B cell (primary cell): Measurements from ENCODE around the gene NDST4. TPM values are rescaled to one million over a fixed set of nuclear protein-coding genes. Genes with fewer than 3 reads are reported as not detected.

Source experiments
- ATAC-seq: fragments of 200-7000 bp; cut with Tn5 transposase; one replicate; pipeline ENCODE4 v1.10.0; 2021; ENCODE audit warnings: low read depth, mild to moderate bottlenecking, moderate number of reproducible peaks, moderate library complexity
- CTCF ChIA-PET: fragments of 350-600 bp; sonication (Branson Sonifier 250); formaldehyde crosslinking; loops from one replicate; lab custom pipeline; 2021; ENCODE audit warnings: antibody characterized with exemption, inconsistent platforms; lab: Charles Lee
- POLR2A ChIA-PET: fragments of 350-600 bp; sonication (Branson Sonifier 250); formaldehyde crosslinking; loops from one replicate; lab custom pipeline; 2021; ENCODE audit warnings: antibody characterized with exemption; lab: Charles Lee
- DNase-seq: peaks from one replicate; pipeline ENCODE4 v3.0.0; 2013
- H2AFZ ChIP-seq: 2 replicates; pipeline ENCODE4 v1.6.1; 2012; ENCODE audit warnings: mild to moderate bottlenecking, low read depth, low read length; ENCODE audit not compliant: insufficient read depth, poor library complexity, severe bottlenecking
- H3K27ac ChIP-seq, 2 donors: 1 replicate in 1 of 2; 2 replicates in 1 of 2; pipeline ENCODE4 v1.5.1; 2012 to 2013; ENCODE audit warnings: low read length in 2 of 2, mild to moderate bottlenecking in 2 of 2, moderate library complexity in 1 of 2
- H3K27me3 ChIP-seq, 4 experiments: fragments of 200-600 bp in 1 of 4; sonication (generic) in 1 of 4; replicated peaks in 1 of 4; 1 replicate in 2 of 4; 2 replicates in 2 of 4; pipeline versions ENCODE4 v1.6.1 to v1.7.0; 2013 to 2016; ENCODE audit warnings: low read length in 3 of 4, mild to moderate bottlenecking in 2 of 4, mixed read lengths in 1 of 4, moderate library complexity in 1 of 4; ENCODE audit not compliant: insufficient read depth in 4 of 4, control insufficient read depth in 3 of 4; ENCODE audit errors: control extremely low read depth in 1 of 4
- H3K36me3 ChIP-seq, 2 experiments: replicated peaks in 1 of 2; 1 replicate in 1 of 2; 2 replicates in 1 of 2; pipeline versions ENCODE4 v1.6.1 to v1.7.1; 2013; ENCODE audit warnings: low read length in 1 of 2; ENCODE audit not compliant: insufficient read depth in 2 of 2, control insufficient read depth in 1 of 2; ENCODE audit errors: control extremely low read depth in 1 of 2, extremely low read depth in 1 of 2
- H3K4me1 ChIP-seq, 2 donors: fragments of 200-600 bp in 1 of 2; sonication (generic) in 1 of 2; 1 replicate in 1 of 2; 2 replicates in 1 of 2; pipeline versions ENCODE4 v1.5.1 to v1.6.1; 2013 to 2017; ENCODE audit warnings: low read length in 2 of 2; ENCODE audit not compliant: control insufficient read depth in 2 of 2, insufficient read depth in 2 of 2
- H3K4me2 ChIP-seq: replicated peaks from 2 replicates; pipeline ENCODE3; 2012; ENCODE audit warnings: mild to moderate bottlenecking, low read depth, low read length; ENCODE audit not compliant: poor library complexity, severe bottlenecking
- H3K4me3 ChIP-seq, 5 experiments: fragments of 200-600 bp in 1 of 5; sonication (generic) in 1 of 5; 1 replicate in 3 of 5; 2 replicates in 2 of 5; pipeline versions ENCODE4 v1.5.1 to v1.7.0; 2011 to 2016; ENCODE audit warnings: low read length in 4 of 5, mild to moderate bottlenecking in 4 of 5, low read depth in 2 of 5, control low read depth in 1 of 5, moderate library complexity in 1 of 5; ENCODE audit not compliant: insufficient read depth in 1 of 5; ENCODE audit errors: control extremely low read depth in 1 of 5, extremely low read depth in 1 of 5
- H3K79me2 ChIP-seq: fragments of 200-600 bp; sonication (generic); one replicate; pipeline ENCODE4 v1.6.0; 2016; ENCODE audit warnings: low read length; ENCODE audit not compliant: control insufficient read depth, insufficient read depth
- H3K9ac ChIP-seq: fragments of 200-600 bp; sonication (generic); 2 replicates; pipeline ENCODE4 v1.6.1; 2017; ENCODE audit warnings: mild to moderate bottlenecking, low read length, moderate library complexity
- H3K9me3 ChIP-seq, 3 donors: one replicate each; pipeline versions ENCODE4 v1.6.1 to v1.7.1; 2013; ENCODE audit warnings: low read length in 2 of 3; ENCODE audit not compliant: control insufficient read depth in 2 of 3, insufficient read depth in 1 of 3; ENCODE audit errors: control extremely low read depth in 1 of 3
- H4K20me1 ChIP-seq: 2 replicates; pipeline ENCODE4 v1.6.0; 2012; ENCODE audit warnings: mild to moderate bottlenecking, low read length; ENCODE audit not compliant: insufficient read depth, control insufficient read depth, poor library complexity, severe bottlenecking
- H3K27ac Mint-ChIP-seq: one replicate; pipeline ENCODE4 v1.8.0; 2021; ENCODE audit warnings: mixed read lengths
- H3K27me3 Mint-ChIP-seq: one replicate; pipeline ENCODE4 v1.8.0; 2021; ENCODE audit warnings: mixed read lengths
- H3K4me1 Mint-ChIP-seq: one replicate; pipeline ENCODE4 v1.8.0; 2021; ENCODE audit warnings: mixed read lengths
- H3K4me3 Mint-ChIP-seq: one replicate; pipeline ENCODE4 v1.8.0; 2021; ENCODE audit warnings: mixed read lengths
- H3K9me3 Mint-ChIP-seq: one replicate; pipeline ENCODE4 v1.8.0; 2022; ENCODE audit warnings: mixed read lengths; ENCODE audit not compliant: insufficient read depth
- EZH2 ChIP-seq: IDR thresholded peaks from 2 replicates; pipeline ENCODE4 v1.6.1; 2012; ENCODE audit warnings: borderline replicate concordance, low read depth, mild to moderate bottlenecking, moderate library complexity, low read length; ENCODE audit not compliant: insufficient read depth, poor library complexity, severe bottlenecking
- WGBS: methylation state at CpG from one replicate; pipeline ENCODE4 v1.1.5; 2013; ENCODE audit warnings: missing lambda C conversion rate; ENCODE audit not compliant: insufficient coverage; 5-methylcytosine and 5-hydroxymethylcytosine counted together
- intact Hi-C: fragments of 100-400 bp; cut with micrococcal nuclease; formaldehyde crosslinking; loops from one replicate; pipeline ENCODE4 v1.10.0; 2022
- polyA plus RNA-seq: library from polyadenylated mRNA; depleted of rRNA; stranded (reverse); fragments of >200 nt; gene quantifications from 2 replicates; pipeline ENCODE4 v1.2.3, GENCODE V29; 2012
- total RNA-seq, 2 donors: library from RNA; stranded (reverse); fragments of 120-200 nt in 1 of 2; gene quantifications; 1 replicate in 1 of 2; 2 replicates in 1 of 2; pipeline versions ENCODE4 v1.2.3 to v1.2.4, GENCODE V29; 2013 to 2022
- TF ChIP-seq, protein P1 (sequence below): fragments of 200-600 bp; IDR thresholded peaks from one replicate; pipeline ENCODE4 v1.8.0; 2022; ENCODE audit warnings: antibody characterized with exemption, mild to moderate bottlenecking

NDST4 gene
- total and polyA plus RNA-seq, 2 donors (not counting 1 experiment from before 2014, with no cell fraction given), result not detected

DNA sequence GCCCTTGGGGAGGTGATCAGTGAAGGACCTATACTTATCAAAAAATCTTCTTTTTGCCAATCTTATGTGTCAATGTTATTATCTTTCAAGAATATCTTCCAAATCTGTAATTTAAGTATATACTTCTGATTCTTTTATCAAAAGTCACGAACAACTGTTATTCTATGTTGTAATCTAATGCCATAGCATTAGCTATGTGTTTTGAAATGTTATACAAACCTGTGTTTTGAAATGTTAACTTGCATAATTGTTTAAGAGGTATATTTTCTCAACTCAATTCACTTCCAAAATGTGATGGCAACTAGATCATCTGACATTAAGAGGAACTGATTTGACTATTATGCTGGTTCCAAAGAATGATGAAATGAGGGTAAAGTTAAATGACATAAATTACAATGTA, 113.5 kb downstream of the NDST4 start:
- Histone ChIP-seq H3K9ac (no peak overlapping the region), H3K27me3 (no peaks in the 10 kb centered on the region), H3K4me2 (no peak overlapping the region), H2AFZ (no peak overlapping the region), H3K36me3 (no peaks in the 10 kb centered on the region), H4K20me1 (no peaks in the 10 kb centered on the region), H3K9me3 (no peaks in the 10 kb centered on the region), H3K4me3 (no peak overlapping the region), H3K27ac (no peak overlapping the region), H3K79me2 (no peaks in the 10 kb centered on the region), H3K4me1 (no peaks in the 10 kb centered on the region)
- WGBS, result no CpG with 5 or more reads among the region's 1 CpG
- ChIA-PET POLR2A (no interaction called here), CTCF (no interaction called here)
- TF ChIP-seq EZH2, result no peak
- TF ChIP-seq, protein P1, sequence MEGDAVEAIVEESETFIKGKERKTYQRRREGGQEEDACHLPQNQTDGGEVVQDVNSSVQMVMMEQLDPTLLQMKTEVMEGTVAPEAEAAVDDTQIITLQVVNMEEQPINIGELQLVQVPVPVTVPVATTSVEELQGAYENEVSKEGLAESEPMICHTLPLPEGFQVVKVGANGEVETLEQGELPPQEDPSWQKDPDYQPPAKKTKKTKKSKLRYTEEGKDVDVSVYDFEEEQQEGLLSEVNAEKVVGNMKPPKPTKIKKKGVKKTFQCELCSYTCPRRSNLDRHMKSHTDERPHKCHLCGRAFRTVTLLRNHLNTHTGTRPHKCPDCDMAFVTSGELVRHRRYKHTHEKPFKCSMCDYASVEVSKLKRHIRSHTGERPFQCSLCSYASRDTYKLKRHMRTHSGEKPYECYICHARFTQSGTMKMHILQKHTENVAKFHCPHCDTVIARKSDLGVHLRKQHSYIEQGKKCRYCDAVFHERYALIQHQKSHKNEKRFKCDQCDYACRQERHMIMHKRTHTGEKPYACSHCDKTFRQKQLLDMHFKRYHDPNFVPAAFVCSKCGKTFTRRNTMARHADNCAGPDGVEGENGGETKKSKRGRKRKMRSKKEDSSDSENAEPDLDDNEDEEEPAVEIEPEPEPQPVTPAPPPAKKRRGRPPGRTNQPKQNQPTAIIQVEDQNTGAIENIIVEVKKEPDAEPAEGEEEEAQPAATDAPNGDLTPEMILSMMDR, result no peak
- intact Hi-C loops, result no loop called here
- H3K4me1 Mint-ChIP-seq, result no peaks in the 10 kb centered on the region
- H3K4me3 Mint-ChIP-seq, result no peak overlapping the region
- H3K27me3 Mint-ChIP-seq, result no peaks in the 10 kb centered on the region
- no peak for DNase-seq
- no peaks in the 10 kb centered on the region for H3K9me3 Mint-ChIP-seq
- H3K27ac Mint-ChIP-seq, result no peak overlapping the region
- no peak for ATAC-seq

DNA sequence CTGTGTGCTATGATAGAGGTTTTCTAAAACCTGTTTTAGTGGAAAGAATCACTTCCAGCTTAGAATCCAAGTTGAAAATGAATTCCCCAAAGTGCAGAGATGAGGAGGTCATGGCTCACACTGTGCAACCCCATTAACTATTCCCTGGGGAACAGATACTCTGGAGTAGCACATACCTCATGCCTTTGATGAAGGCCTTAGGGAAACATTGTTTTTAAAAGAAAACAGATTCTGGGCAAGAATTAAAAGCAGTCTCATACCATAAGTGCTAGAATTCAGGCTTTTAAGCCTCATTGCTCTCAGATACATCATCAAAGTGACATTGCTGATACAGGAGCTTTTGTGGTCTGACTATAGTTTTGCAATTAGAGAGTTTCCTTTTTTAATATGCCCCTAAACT, 115.1 kb downstream of the NDST4 start:
- no peaks in the 10 kb centered on the region for H3K9me3 Mint-ChIP-seq
- ATAC-seq (no peak), DNase-seq (no peak)
- TF ChIP-seq EZH2, result no peak
- TF ChIP-seq, protein P1, result no peak
- no peaks in the 10 kb centered on the region for H3K4me1 Mint-ChIP-seq
- Histone ChIP-seq H3K4me1 (no peaks in the 10 kb centered on the region), H3K27ac (no peak overlapping the region), H4K20me1 (no peaks in the 10 kb centered on the region), H3K4me2 (no peak overlapping the region), H2AFZ (no peak overlapping the region), H3K36me3 (no peaks in the 10 kb centered on the region), H3K79me2 (no peaks in the 10 kb centered on the region), H3K9ac (no peak overlapping the region), H3K4me3 (no peak overlapping the region), H3K27me3 (no peaks in the 10 kb centered on the region), H3K9me3 (no peaks in the 10 kb centered on the region)
- ChIA-PET POLR2A (no interaction called here), CTCF (no interaction called here)
- no peak overlapping the region for H3K27ac Mint-ChIP-seq
- intact Hi-C loops, result no loop called here
- no peaks in the 10 kb centered on the region for H3K27me3 Mint-ChIP-seq
- no peak overlapping the region for H3K4me3 Mint-ChIP-seq
